WTC11 (cell line): ENCODE data around the gene USP20. TPM values are rescaled to one million over a fixed set of nuclear protein-coding genes. Genes with fewer than 3 reads are reported as not detected.

ENCODE experiments used
- ATAC-seq: fragments of 200-7000 bp; cut with Tn5 transposase; 2 replicates; pipeline ENCODE4 v1.10.0; 2021; ENCODE audit warnings: mild to moderate bottlenecking, moderate library complexity
- CTCF ChIA-PET: fragments of 300-600 bp; sonication (Branson Sonifier 250); formaldehyde crosslinking; loops from one replicate; lab custom pipeline; 2021; ENCODE audit warnings: antibody characterized with exemption; lab: Charles Lee
- POLR2A ChIA-PET: fragments of 350-600 bp; sonication (Branson Sonifier 250); formaldehyde crosslinking; loops from one replicate; lab custom pipeline; 2021; ENCODE audit warnings: antibody characterized with exemption; lab: Charles Lee
- DNase-seq: peaks from one replicate; pipeline ENCODE4 v3.0.0; 2021; ENCODE audit warnings: low spot score
- H3K27ac Mint-ChIP-seq: 2 replicates; pipeline ENCODE4 v1.8.0; 2021; ENCODE audit warnings: mixed read lengths
- H3K27me3 Mint-ChIP-seq: 2 replicates; pipeline ENCODE4 v1.8.0; 2021; ENCODE audit warnings: low read depth, mild to moderate bottlenecking, moderate library complexity, mixed read lengths
- H3K36me3 Mint-ChIP-seq: 2 replicates; pipeline ENCODE4 v1.8.0; 2021; ENCODE audit warnings: mixed read lengths
- H3K4me1 Mint-ChIP-seq: 2 replicates; pipeline ENCODE4 v1.8.0; 2022; ENCODE audit warnings: mixed read lengths
- H3K4me3 Mint-ChIP-seq: 2 replicates; pipeline ENCODE4 v1.8.0; 2021; ENCODE audit warnings: mild to moderate bottlenecking, moderate library complexity, mixed read lengths
- H3K9me3 Mint-ChIP-seq: 2 replicates; pipeline ENCODE4 v1.8.0; 2021; ENCODE audit warnings: mixed read lengths
- ARID4B ChIP-seq: sonication (generic); formaldehyde crosslinking; IDR thresholded peaks from 2 replicates; pipeline ENCODE4 v1.8.0; 2023; ENCODE audit warnings: missing genetic modification reagents, mild to moderate bottlenecking, borderline replicate concordance
- ATF6 ChIP-seq: sonication (generic); formaldehyde crosslinking; IDR thresholded peaks from 2 replicates; pipeline ENCODE4 v1.8.1; 2023; ENCODE audit warnings: mild to moderate bottlenecking, missing genetic modification reagents
- CREB1 ChIP-seq: sonication (generic); formaldehyde crosslinking; IDR thresholded peaks from 2 replicates; pipeline ENCODE4 v1.8.0; 2023; ENCODE audit warnings: mild to moderate bottlenecking, missing genetic modification reagents
- CTCF ChIP-seq: fragments of 200-600 bp; IDR thresholded peaks from 2 replicates; pipeline ENCODE4 v1.8.0; 2022; ENCODE audit warnings: antibody characterized with exemption
- E2F1 ChIP-seq: sonication (generic); formaldehyde crosslinking; IDR thresholded peaks from 2 replicates; pipeline ENCODE4 v1.8.0; 2022; ENCODE audit warnings: mild to moderate bottlenecking, missing genetic modification reagents
- E2F5 ChIP-seq: sonication (generic); formaldehyde crosslinking; IDR thresholded peaks from 2 replicates; pipeline ENCODE4 v1.8.1; 2022; ENCODE audit warnings: mild to moderate bottlenecking, moderate library complexity, missing genetic modification reagents
- EMX1 ChIP-seq: fragments of 250-450 bp; sonication (Bioruptor Pico); IDR thresholded peaks from 2 replicates; pipeline ENCODE4 v1.8.0; 2021; ENCODE audit warnings: mild to moderate bottlenecking
- FOXK1 ChIP-seq: sonication (generic); formaldehyde crosslinking; IDR thresholded peaks from 2 replicates; pipeline ENCODE4 v1.8.0; 2022; ENCODE audit warnings: mild to moderate bottlenecking, moderate library complexity, missing genetic modification reagents
- FOXP1 ChIP-seq: sonication (generic); formaldehyde crosslinking; IDR thresholded peaks from 2 replicates; pipeline ENCODE4 v1.8.0; 2022; ENCODE audit warnings: missing genetic modification reagents, mild to moderate bottlenecking, moderate library complexity, borderline replicate concordance
- GRHL2 ChIP-seq: fragments of 250-450 bp; sonication (Bioruptor Pico); IDR thresholded peaks from 2 replicates; pipeline ENCODE4 v1.8.0; 2022; ENCODE audit warnings: mild to moderate bottlenecking, moderate library complexity; ENCODE audit not compliant: insufficient replicate concordance, severe bottlenecking
- JAZF1 ChIP-seq: fragments of 250-450 bp; sonication (Bioruptor Pico); IDR thresholded peaks from 2 replicates; pipeline ENCODE4 v1.9.0; 2021; ENCODE audit warnings: moderate library complexity, mild to moderate bottlenecking, inconsistent platforms
- OVOL2 ChIP-seq: fragments of 250-450 bp; sonication (Bioruptor Pico); IDR thresholded peaks from 2 replicates; pipeline ENCODE4 v1.9.0; 2021; ENCODE audit warnings: mild to moderate bottlenecking, borderline replicate concordance
- PRDM15 ChIP-seq: sonication (generic); formaldehyde crosslinking; IDR thresholded peaks from 2 replicates; pipeline ENCODE4 v1.8.0; 2022; ENCODE audit warnings: missing genetic modification reagents
- TCF7 ChIP-seq: sonication (generic); formaldehyde crosslinking; IDR thresholded peaks from 2 replicates; pipeline ENCODE4 v1.8.0; 2022; ENCODE audit warnings: mild to moderate bottlenecking, low read depth, missing genetic modification reagents, moderate library complexity
- USF2 ChIP-seq: sonication (generic); formaldehyde crosslinking; IDR thresholded peaks from 2 replicates; pipeline ENCODE4 v1.8.1; 2023; ENCODE audit warnings: mild to moderate bottlenecking, missing genetic modification reagents, moderate library complexity
- ZMAT4 ChIP-seq: fragments of 250-450 bp; sonication (Bioruptor Pico); IDR thresholded peaks from 2 replicates; pipeline ENCODE4 v1.9.0; 2021; ENCODE audit warnings: mild to moderate bottlenecking
- ZNF138 ChIP-seq: sonication (generic); formaldehyde crosslinking; conservative IDR thresholded peaks from 2 replicates; pipeline ENCODE4 v1.8.1; 2022; ENCODE audit warnings: mild to moderate bottlenecking, moderate library complexity, missing genetic modification reagents
- ZNF396 ChIP-seq: fragments of 250-450 bp; sonication (Bioruptor Pico); IDR thresholded peaks from 2 replicates; pipeline ENCODE4 v1.8.0; 2021; ENCODE audit warnings: mild to moderate bottlenecking, moderate library complexity, borderline replicate concordance
- ZSCAN18 ChIP-seq: fragments of 250-450 bp; sonication (Bioruptor Pico); IDR thresholded peaks from 2 replicates; pipeline ENCODE4 v2.1.2; 2022; ENCODE audit warnings: mild to moderate bottlenecking, moderate library complexity
- total RNA-seq: library from RNA; stranded (reverse); gene quantifications from 3 replicates; pipeline ENCODE4 v1.2.3, GENCODE V29; 2021

USP20 gene
- total RNA-seq, 1 experiment from 2014 or later, result 29.3 TPM

- TF ChIP-seq ARID4B (CRISPR knock-in tag) (no peak), CREB1 (CRISPR knock-in tag) (no peak), E2F5 (CRISPR knock-in tag) (no peak), JAZF1 (CRISPR knock-in tag) (no peak), TCF7 (CRISPR knock-in tag) (no peak), FOXP1 (CRISPR knock-in tag) (no peak), ZNF138 (CRISPR knock-in tag) (no peak)
Observed at GRCh38 chr9:129908906-129909305, 73.6 kb downstream of the USP20 start (continued).

- ChIA-PET POLR2A (no interaction called here), CTCF (no interaction called here)
- H3K27me3 Mint-ChIP-seq, result no peaks in the 10 kb centered on the region
- DNase-seq (no peak), ATAC-seq (no peak)
- H3K4me1 Mint-ChIP-seq, result peaks cover 22% of the 10 kb centered on the region
- no peak overlapping the region for H3K4me3 Mint-ChIP-seq
- H3K27ac Mint-ChIP-seq, result peak overlapping the region; percentile 87; the same call in 1 of the 2 replicates
- H3K9me3 Mint-ChIP-seq, result peaks cover 9% of the 10 kb centered on the region; the same call in 1 of the 2 replicates
- H3K36me3 Mint-ChIP-seq, result peaks cover 18% of the 10 kb centered on the region
- TF ChIP-seq GRHL2, result no peak
- no peak for TF ChIP-seq ZMAT4 (CRISPR knock-in tag)
- no peak for TF ChIP-seq EMX1 (CRISPR knock-in tag)
- no peak for TF ChIP-seq CTCF
- no peak for TF ChIP-seq PRDM15 (CRISPR knock-in tag)
- TF ChIP-seq FOXK1, result no peak
- TF ChIP-seq E2F1 (CRISPR knock-in tag), result no peak
- TF ChIP-seq USF2 (CRISPR knock-in tag), result no peak
- no peak for TF ChIP-seq ATF6
- no peak for TF ChIP-seq OVOL2
- TF ChIP-seq ZSCAN18 (CRISPR knock-in tag), result no peak
- TF ChIP-seq ZNF396, result no peak
Observed at GRCh38 chr9:129909851-129910250, 74.6 kb downstream of the USP20 start.
